Measurements from ENCODE around the gene RABGAP1L. TPM values are rescaled to one million over a fixed set of nuclear protein-coding genes. Genes with fewer than 3 reads are reported as not detected.

RABGAP1L gene
- total and polyA plus RNA-seq, 2 of the 8 experiments (the other 6 are each of a cell fraction or from before 2014, with no cell fraction given): 33.3 to 156 TPM

DNA sequence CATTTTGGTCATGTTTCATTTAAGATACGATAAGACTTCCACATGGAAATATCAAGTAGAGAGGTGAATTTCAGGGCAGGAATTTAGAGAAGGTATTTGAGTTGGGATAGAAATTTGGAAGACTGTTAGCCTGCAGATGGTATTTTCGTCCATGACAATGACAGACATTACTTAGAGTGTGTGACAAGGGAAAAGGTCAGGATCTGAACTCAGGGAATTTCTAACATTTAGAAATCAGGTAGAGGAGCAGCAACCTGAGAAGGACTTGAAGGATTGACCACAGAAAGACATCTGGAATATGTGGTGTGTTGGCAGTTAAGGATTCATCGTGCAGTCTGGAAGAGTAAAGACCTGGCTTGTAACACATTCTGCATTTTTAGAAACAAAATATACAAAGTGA is 57.9 kb downstream of the RABGAP1L start:
- no peaks in the 10 kb centered on the region for H3K27me3 ChIP-seq (replicated peaks in 1 of 4; ENCODE audit: control insufficient read depth in 3 of 4, extremely low read depth in 1 of 4, insufficient read depth in 3 of 4, low read length in 3 of 4)
- no peak overlapping the region for H3K23ac ChIP-seq (ENCODE audit: insufficient read length)
- H2BK15ac ChIP-seq (ENCODE audit: low read length): no peak overlapping the region
- no peak overlapping the region for H4K5ac ChIP-seq (ENCODE audit: insufficient read length, low read depth, low read length)
- DNase-seq (ENCODE audit: low read depth in 1 of 2, low spot score in 2 of 2) (no peak), FAIRE-seq (no peak)
- WGBS, 2 experiments (ENCODE audit: extremely low coverage in 1 of 2, insufficient coverage in 1 of 2, insufficient read length in 1 of 2, insufficient replicate concordance in 2 of 2, low coverage in 1 of 2, low lambda C conversion rate in 2 of 2, missing lambda C conversion rate in 1 of 2): 50% methylated on average over 3 of the region's 3 CpGs; no CpG with 5 or more reads in 1 of the 2 experiments
- peaks cover 0 to 4% (median 0%) of the 10 kb centered on the region in 4 experiments; a peak in 1 of 8 replicates for H3K36me3 ChIP-seq (ENCODE audit: control insufficient read depth in 2 of 4, insufficient read depth in 4 of 4, low read length in 3 of 4)
- H2BK5ac ChIP-seq (ENCODE audit: low read depth, low read length): no peak overlapping the region
- no peaks in the 10 kb centered on the region for H4K20me1 ChIP-seq (replicated peaks in 1 of 2; ENCODE audit: control insufficient read depth in 1 of 2, insufficient read depth in 2 of 2, low read length in 2 of 2)
- H3K79me1 ChIP-seq (ENCODE audit: low read depth, low read length): no peaks in the 10 kb centered on the region
- no peak overlapping the region for H3K4me3 ChIP-seq (ENCODE audit: extremely low read depth in 1 of 4, insufficient read depth in 2 of 4, low read depth in 3 of 4, low read length in 4 of 4)
- H2BK20ac ChIP-seq (ENCODE audit: low read length): no peak overlapping the region
- H3K4me1 ChIP-seq (replicated peaks in 1 of 4; ENCODE audit: control insufficient read depth in 3 of 4, insufficient read depth in 4 of 4, low read length in 3 of 4): no peaks in the 10 kb centered on the region
- no peak overlapping the region for H3K4me2 ChIP-seq (ENCODE audit: insufficient read depth in 1 of 2, low read depth in 2 of 2, low read length in 2 of 2)
- H3K18ac ChIP-seq (ENCODE audit: extremely low read depth, low read length): no peak overlapping the region
- H3K4ac ChIP-seq (replicated peaks; ENCODE audit: insufficient read length, low read depth, low read length): no peak overlapping the region
- no peak overlapping the region for H3K56ac ChIP-seq (replicated peaks; ENCODE audit: insufficient read length, low read depth, low read length)
- TF ChIP-seq SP1 (IDR thresholded peaks at IDR 0.05; ENCODE audit: low read depth, low read length): no peak
- no peaks in the 10 kb centered on the region for H3K9me3 ChIP-seq (ENCODE audit: insufficient read depth in 2 of 2, low read depth in 1 of 2, low read length in 1 of 2)
- POLR2A ChIA-PET (ENCODE audit: partially characterized antibody): interaction anchor here (1.0 kb wide), 1 partner anchor 349 kb away, joined by 5 read pairs; the partner anchor contains the start of genes GAS5 and ZBTB37
- H2AK5ac ChIP-seq (ENCODE audit: low read depth, low read length): no peak overlapping the region
- no peak overlapping the region for H4K8ac ChIP-seq (ENCODE audit: extremely low read depth, insufficient read depth, low read length)
- no peak overlapping the region for H4K91ac ChIP-seq (replicated peaks; ENCODE audit: insufficient read length, low read length)
- H2AFZ ChIP-seq (ENCODE audit: low read length): no peak overlapping the region
- no peaks in the 10 kb centered on the region for H3K23me2 ChIP-seq (ENCODE audit: low read depth, low read length)
- no peaks in the 10 kb centered on the region for H3K79me2 ChIP-seq (ENCODE audit: control insufficient read depth in 1 of 2, insufficient read depth in 2 of 2, low read length in 2 of 2)
- no peak overlapping the region for H3K9ac ChIP-seq (replicated peaks in 1 of 4; ENCODE audit: extremely low read depth in 1 of 4, low read depth in 3 of 4, low read length in 3 of 4)
- H2BK120ac ChIP-seq (replicated peaks; ENCODE audit: low read depth, low read length): no peak overlapping the region
- H3K27ac ChIP-seq (ENCODE audit: low read depth, low read length): no peak overlapping the region
- no peak overlapping the region for H2BK12ac ChIP-seq (ENCODE audit: low read depth, low read length)
- no peak overlapping the region for H3K14ac ChIP-seq (ENCODE audit: insufficient read length)
- CTCF ChIA-PET (ENCODE audit: partially characterized antibody): interaction anchor here (0.9 to 2.2 kb wide), 14 partner anchors 11 to 372 kb away, joined by 3 to 25 read pairs (median 4); no protein-coding TSS in a partner anchor

Measured in H1 (cell line).